ENCODE measurements around the gene ACSM6. TPM values are rescaled to one million over a fixed set of nuclear protein-coding genes. Genes with fewer than 3 reads are reported as not detected.

The ACSM6 gene
- total RNA-seq, 4 donors from 2014 or later, result not detected

DNA sequence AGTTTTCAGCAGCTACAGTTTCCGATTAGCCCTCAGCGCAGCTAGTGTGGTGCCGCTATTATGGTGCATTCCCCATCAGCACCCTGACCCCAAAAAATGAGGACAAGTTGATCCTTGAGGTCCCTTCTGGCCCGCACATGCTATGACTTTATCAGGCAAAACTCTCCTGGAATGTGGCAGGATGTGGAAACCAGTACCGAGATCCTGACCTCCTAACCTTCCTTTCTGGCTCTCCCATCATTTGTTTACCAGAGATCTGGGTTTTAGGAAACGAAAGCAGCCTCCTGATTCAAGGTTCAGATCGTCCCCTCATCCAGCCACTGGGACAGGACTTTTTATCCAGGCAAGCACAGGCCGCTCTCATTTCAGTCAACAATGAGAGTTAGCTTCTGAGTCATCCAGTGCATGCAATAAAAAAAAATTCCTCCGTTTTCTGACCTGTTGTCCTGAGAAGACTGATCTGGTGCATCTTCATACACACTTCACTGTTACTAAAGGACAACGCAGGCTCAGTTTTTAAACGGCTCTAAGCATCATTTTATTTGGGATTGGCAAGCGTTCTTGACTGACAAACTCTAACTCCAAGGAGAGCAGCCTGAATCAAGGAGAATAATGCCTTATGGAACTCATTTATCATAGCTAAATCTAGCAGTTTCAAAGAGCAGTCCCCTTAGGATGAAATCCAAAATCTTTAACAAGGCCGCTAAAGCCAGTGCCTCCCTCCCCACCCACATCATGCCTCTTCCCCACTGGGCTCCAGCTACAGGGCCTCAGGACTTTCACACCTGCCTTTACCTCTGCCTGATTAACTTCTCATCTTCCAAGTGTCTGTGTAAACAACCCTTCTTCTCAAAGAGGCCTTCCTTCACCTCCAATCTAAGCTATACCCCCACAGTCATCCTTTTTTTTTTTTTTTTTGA is 79.6 kb downstream of the ACSM6 start:
- DNase-seq (ENCODE audit: low spot score in 2 of 2), result peak in 1 of 2 donors; percentile 52
- peak overlapping the region; percentile 34 to 92 (median 76) for H3K27ac ChIP-seq
- no peaks in the 10 kb centered on the region for H3K36me3 ChIP-seq
- TF ChIP-seq, protein P1, sequence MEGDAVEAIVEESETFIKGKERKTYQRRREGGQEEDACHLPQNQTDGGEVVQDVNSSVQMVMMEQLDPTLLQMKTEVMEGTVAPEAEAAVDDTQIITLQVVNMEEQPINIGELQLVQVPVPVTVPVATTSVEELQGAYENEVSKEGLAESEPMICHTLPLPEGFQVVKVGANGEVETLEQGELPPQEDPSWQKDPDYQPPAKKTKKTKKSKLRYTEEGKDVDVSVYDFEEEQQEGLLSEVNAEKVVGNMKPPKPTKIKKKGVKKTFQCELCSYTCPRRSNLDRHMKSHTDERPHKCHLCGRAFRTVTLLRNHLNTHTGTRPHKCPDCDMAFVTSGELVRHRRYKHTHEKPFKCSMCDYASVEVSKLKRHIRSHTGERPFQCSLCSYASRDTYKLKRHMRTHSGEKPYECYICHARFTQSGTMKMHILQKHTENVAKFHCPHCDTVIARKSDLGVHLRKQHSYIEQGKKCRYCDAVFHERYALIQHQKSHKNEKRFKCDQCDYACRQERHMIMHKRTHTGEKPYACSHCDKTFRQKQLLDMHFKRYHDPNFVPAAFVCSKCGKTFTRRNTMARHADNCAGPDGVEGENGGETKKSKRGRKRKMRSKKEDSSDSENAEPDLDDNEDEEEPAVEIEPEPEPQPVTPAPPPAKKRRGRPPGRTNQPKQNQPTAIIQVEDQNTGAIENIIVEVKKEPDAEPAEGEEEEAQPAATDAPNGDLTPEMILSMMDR (IDR thresholded peaks at IDR 0.05), result no peak
- TF ChIP-seq EP300 (IDR thresholded peaks at IDR 0.05), result peak; percentile 56 to 93
- H3K9me3 ChIP-seq, result no peaks in the 10 kb centered on the region
- peaks cover 0 to 47% (median 25%) of the 10 kb centered on the region in 4 donors for H3K4me1 ChIP-seq
- WGBS, 2 donors, result 42 to 45% methylated on average over 13 of the region's 13 CpGs
- H3K4me3 ChIP-seq, result no peak overlapping the region
- H3K27me3 ChIP-seq, result no peaks in the 10 kb centered on the region

DNA sequence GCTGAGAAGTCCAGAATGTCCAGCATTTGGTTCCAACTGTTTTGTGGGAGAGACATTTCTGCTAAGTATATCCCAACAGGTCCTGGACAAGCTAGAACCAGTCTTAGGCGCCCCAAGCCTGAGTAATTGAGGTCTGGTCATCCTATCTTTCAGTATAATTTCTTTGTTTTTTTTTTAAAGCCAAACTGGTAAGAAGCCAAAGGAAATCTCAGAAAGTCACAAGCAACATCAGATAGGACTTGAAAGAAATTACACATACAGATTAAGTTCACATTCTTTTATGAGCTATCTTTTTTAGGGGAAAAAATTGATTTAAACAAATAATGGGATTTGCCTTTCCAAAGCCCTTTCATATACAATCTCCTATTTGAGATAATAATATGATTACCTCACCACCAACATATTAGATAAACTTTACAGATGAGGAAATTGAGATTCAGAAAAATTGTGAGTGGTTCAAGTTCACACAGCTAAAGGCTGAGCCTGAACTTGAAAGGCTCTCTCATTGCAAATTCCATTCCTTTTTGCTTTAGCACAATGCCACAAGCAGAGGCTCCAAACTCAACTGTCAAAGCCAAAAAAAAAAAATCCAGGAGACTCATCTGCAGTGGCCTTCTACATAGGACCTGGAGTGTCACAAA is 81.8 kb downstream of the ACSM6 start:
- no peaks in the 10 kb centered on the region for H3K36me3 ChIP-seq
- H3K27ac ChIP-seq, result peak overlapping the region in 3 of 4 donors; percentile 57 to 92 (median 87)
- no peak for DNase-seq (ENCODE audit: low spot score in 2 of 2)
- H3K9me3 ChIP-seq, result no peaks in the 10 kb centered on the region
- peaks cover 0 to 51% (median 27%) of the 10 kb centered on the region in 4 donors for H3K4me1 ChIP-seq
- TF ChIP-seq POLR2A (IDR thresholded peaks at IDR 0.05) (no peak), EP300 (IDR thresholded peaks at IDR 0.05) (no peak)
- TF ChIP-seq, protein P1 (IDR thresholded peaks at IDR 0.05), result no peak
- WGBS, 2 donors, result 63 to 78% methylated on average over 1 of the region's 1 CpG
- H3K4me3 ChIP-seq, result no peak overlapping the region
- H3K27me3 ChIP-seq, result no peaks in the 10 kb centered on the region

DNA sequence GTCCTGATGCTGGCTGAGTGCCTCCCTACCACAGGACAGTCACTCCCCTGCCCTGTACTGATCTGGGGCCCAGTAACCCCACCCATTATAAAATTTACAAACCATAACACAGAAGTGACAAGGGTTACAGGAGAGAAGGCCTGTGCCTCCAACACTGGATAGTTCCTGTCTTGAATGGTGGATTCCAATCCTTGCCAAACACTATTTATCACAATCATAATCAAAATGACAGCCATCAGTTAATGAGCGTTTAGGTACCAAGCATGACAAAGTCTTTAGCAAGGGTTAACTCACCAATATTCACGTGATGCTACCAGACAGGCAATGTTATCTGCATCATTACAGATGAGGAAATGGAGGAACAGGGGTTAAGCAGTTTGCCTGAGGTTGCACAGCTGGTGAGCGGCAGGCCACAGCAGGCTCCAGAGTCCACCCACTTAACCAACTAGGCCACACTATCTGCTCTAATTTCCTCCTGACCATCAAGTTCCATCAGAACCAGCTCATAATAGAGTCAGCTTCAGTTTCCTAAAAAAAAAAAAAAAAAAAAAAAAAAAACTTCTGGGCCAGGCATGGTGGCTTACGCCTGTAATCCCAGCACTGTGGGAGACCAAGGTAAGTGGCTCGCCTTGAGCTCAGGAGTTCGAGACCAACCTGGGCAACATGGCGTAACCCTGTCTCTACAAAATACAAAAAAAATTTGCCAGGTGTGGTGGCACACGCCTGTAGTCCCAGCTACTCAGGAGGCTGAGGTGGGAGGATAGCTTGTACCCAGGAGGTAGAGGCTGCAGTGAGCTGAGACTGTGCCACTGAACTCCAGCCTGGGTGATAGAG is 82.5 kb downstream of the ACSM6 start:
- WGBS, 2 donors, result 87 to 91% methylated on average over 8 of the region's 8 CpGs
- H3K36me3 ChIP-seq, result no peaks in the 10 kb centered on the region
- TF ChIP-seq POLR2A (IDR thresholded peaks at IDR 0.05) (no peak), EP300 (IDR thresholded peaks at IDR 0.05) (no peak)
- TF ChIP-seq, protein P1 (IDR thresholded peaks at IDR 0.05), result no peak
- no peaks in the 10 kb centered on the region for H3K27me3 ChIP-seq
- no peaks in the 10 kb centered on the region for H3K9me3 ChIP-seq
- peaks cover 0 to 51% (median 27%) of the 10 kb centered on the region in 4 donors for H3K4me1 ChIP-seq
- peak overlapping the region in 3 of 4 donors; percentile 57 to 92 (median 87) for H3K27ac ChIP-seq
- no peak overlapping the region for H3K4me3 ChIP-seq
- no peak for DNase-seq (ENCODE audit: low spot score in 2 of 2)

DNA sequence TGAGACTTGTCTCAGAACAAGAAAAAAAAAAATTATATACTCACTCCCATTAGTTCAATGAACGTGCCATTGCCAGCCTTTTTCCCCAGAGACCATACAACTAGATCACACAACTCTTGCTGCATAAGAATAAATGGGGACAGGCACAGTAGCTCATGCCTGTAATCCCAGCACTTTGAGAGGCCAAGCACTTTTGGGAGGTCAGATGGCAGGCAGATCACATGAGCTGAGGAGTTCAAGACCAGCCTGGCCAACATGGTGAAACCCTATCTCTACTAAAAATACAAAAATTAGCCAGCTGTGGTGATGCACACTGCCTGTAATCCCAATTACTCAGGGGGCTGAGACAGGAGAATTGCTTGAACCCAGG is 83.1 kb downstream of the ACSM6 start:
- Histone ChIP-seq H3K9me3 (no peaks in the 10 kb centered on the region), H3K27ac (peak overlapping the region in 3 of 4 donors; percentile 57 to 92 (median 65)), H3K4me3 (no peak overlapping the region), H3K27me3 (no peaks in the 10 kb centered on the region), H3K4me1 (peaks cover 0 to 51% (median 27%) of the 10 kb centered on the region in 4 donors), H3K36me3 (no peaks in the 10 kb centered on the region)
- WGBS, 2 donors, result 55 to 72% methylated on average over 1 of the region's 1 CpG
- DNase-seq (ENCODE audit: low spot score in 2 of 2), result no peak
- TF ChIP-seq, protein P1 (IDR thresholded peaks at IDR 0.05), result no peak
- TF ChIP-seq EP300 (IDR thresholded peaks at IDR 0.05), result peak in 1 of 2 donors; percentile 28

All from tibial nerve (tissue), 4 donors.